Measurements from ENCODE around the gene FSTL4. TPM values are rescaled to one million over a fixed set of nuclear protein-coding genes. Genes with fewer than 3 reads are reported as not detected.

FSTL4 gene
- polyA plus RNA-seq, 1 of the 3 experiments (the other 2 are of a cell fraction): not detected

- 0 out of 2 replicates have a peak, but pooled peaks cover 8% of the 10 kb centered on the region for H3K27me3 ChIP-seq (ENCODE audit: insufficient read depth)
- H3K79me2 ChIP-seq (ENCODE audit: insufficient read depth): no peaks in the 10 kb centered on the region
- no peaks in the 10 kb centered on the region; a peak in 1 of 4 replicates for H3K4me1 ChIP-seq (ENCODE audit: control insufficient read depth in 1 of 2, insufficient read depth in 2 of 2, low read depth in 1 of 2, low read length in 1 of 2)
- H3K4me2 ChIP-seq: no peak overlapping the region
- H3K4me3 ChIP-seq (ENCODE audit: low read depth in 2 of 2, low read length in 1 of 2): no peak overlapping the region
- H3K9ac ChIP-seq: no peak overlapping the region
- H3F3A ChIP-seq (replicated peaks; ENCODE audit: insufficient read depth): no peaks in the 10 kb centered on the region
- no peak for TF ChIP-seq ELF1 (IDR thresholded peaks at IDR 0.05)
- no peak for TF ChIP-seq RAD21 (IDR thresholded peaks at IDR 0.05; ENCODE audit: low read length)
- TF ChIP-seq JUND (IDR thresholded peaks at IDR 0.05): no peak
- TF ChIP-seq TAF1 (IDR thresholded peaks at IDR 0.05; ENCODE audit: borderline replicate concordance, low read depth, low read length): no peak
- TF ChIP-seq MAX (IDR thresholded peaks at IDR 0.05; ENCODE audit: low read depth): no peak
- no peak for TF ChIP-seq MEF2A (IDR thresholded peaks at IDR 0.05; ENCODE audit: borderline replicate concordance, low read depth)
- no peaks in the 10 kb centered on the region for H3K36me3 ChIP-seq (replicated peaks in 1 of 2; ENCODE audit: control insufficient read depth in 1 of 2, insufficient read depth in 2 of 2, low read length in 1 of 2)
- no peaks in the 10 kb centered on the region for H4K20me1 ChIP-seq (ENCODE audit: insufficient read depth)
- H3K9me2 ChIP-seq: no peaks in the 10 kb centered on the region
- no peaks in the 10 kb centered on the region for H3K9me3 ChIP-seq
- WGBS (ENCODE audit: low lambda C conversion rate): 73% methylated on average over 11 of the region's 11 CpGs
- DNase-seq: no peak
- no peak overlapping the region for H3K27ac ChIP-seq (ENCODE audit: low read depth in 2 of 2, low read length in 1 of 2)
- POLR2A ChIA-PET: no interaction called here
- CTCF ChIA-PET: interaction anchor here (1.4 to 7.0 kb wide), 4 partner anchors 181 to 518 kb away, joined by 3 to 137 read pairs (median 54); partner anchors contain the start of gene FSTL4
- no peak overlapping the region for H2AFZ ChIP-seq (ENCODE audit: low read depth)
Measured at GRCh38 chr5:133427121-133427777, 185.1 kb downstream of the FSTL4 start.

GRCh38 chr5:133426264-133426663 is 186.1 kb downstream of the FSTL4 start:
- Histone ChIP-seq H3K4me1 (ENCODE audit: control insufficient read depth in 1 of 2, insufficient read depth in 2 of 2, low read depth in 1 of 2, low read length in 1 of 2) (no peaks in the 10 kb centered on the region; a peak in 1 of 4 replicates), H2AFZ (ENCODE audit: low read depth) (no peak overlapping the region), H3K9me3 (no peaks in the 10 kb centered on the region), H3K27me3 (ENCODE audit: insufficient read depth) (peaks cover 7% of the 10 kb centered on the region; the same call in 1 of the 2 replicates), H3K9me2 (no peaks in the 10 kb centered on the region), H3K79me2 (ENCODE audit: insufficient read depth) (no peaks in the 10 kb centered on the region), H3K9ac (no peak overlapping the region), H3K36me3 (replicated peaks in 1 of 2; ENCODE audit: control insufficient read depth in 1 of 2, insufficient read depth in 2 of 2, low read length in 1 of 2) (no peaks in the 10 kb centered on the region), H4K20me1 (ENCODE audit: insufficient read depth) (no peaks in the 10 kb centered on the region), H3F3A (replicated peaks; ENCODE audit: insufficient read depth) (no peaks in the 10 kb centered on the region), H3K27ac (ENCODE audit: low read depth in 2 of 2, low read length in 1 of 2) (no peak overlapping the region), H3K4me2 (no peak overlapping the region), H3K4me3 (ENCODE audit: low read depth in 2 of 2, low read length in 1 of 2) (no peak overlapping the region)
- no peak for TF ChIP-seq POLR2AphosphoS5 (IDR thresholded peaks at IDR 0.05; ENCODE audit: low read depth, low read length)
- no peak for TF ChIP-seq GATA2 (CRISPR knock-in tag; IDR thresholded peaks at IDR 0.05)
- no peak for TF ChIP-seq TCF12 (IDR thresholded peaks at IDR 0.05)
- no peak for TF ChIP-seq SIN3A (IDR thresholded peaks at IDR 0.05; ENCODE audit: borderline replicate concordance, low read depth, low read length)
- no peak for TF ChIP-seq TAF1 (IDR thresholded peaks at IDR 0.05; ENCODE audit: borderline replicate concordance, low read depth, low read length)
- no peak for TF ChIP-seq EP300 (IDR thresholded peaks at IDR 0.05; ENCODE audit: borderline replicate concordance in 1 of 2, low read depth in 1 of 2, low read length in 1 of 2)
- TF ChIP-seq YY1 (IDR thresholded peaks at IDR 0.05; ENCODE audit: low read depth): no peak
- no peak for TF ChIP-seq MEF2A (IDR thresholded peaks at IDR 0.05; ENCODE audit: borderline replicate concordance, low read depth)
- TF ChIP-seq RFX5 (IDR thresholded peaks at IDR 0.05; ENCODE audit: low read length): no peak
- TF ChIP-seq ELF1 (IDR thresholded peaks at IDR 0.05): no peak
- DNase-seq: no peak
- 89% methylated on average over 8 of the region's 9 CpGs for WGBS (ENCODE audit: low lambda C conversion rate)
- ChIA-PET POLR2A (no interaction called here), CTCF (interaction anchor here (1.0 to 7.0 kb wide), 7 partner anchors 26 to 519 kb away, joined by 3 to 137 read pairs (median 12); partner anchors contain the start of gene FSTL4)

Measured in SK-N-SH (cell line).